Activated T-cell treated with anti-CD3 and anti-CD28 coated beads, Interleukin-2, amount 50 U/mL, for 1 hour (primary cell): ENCODE data around the gene FSTL4.

Experiments used
- DNase-seq: peaks from one replicate; pipeline ENCODE4 v3.0.0-alpha.2; 2020

FSTL4 gene

DNA sequence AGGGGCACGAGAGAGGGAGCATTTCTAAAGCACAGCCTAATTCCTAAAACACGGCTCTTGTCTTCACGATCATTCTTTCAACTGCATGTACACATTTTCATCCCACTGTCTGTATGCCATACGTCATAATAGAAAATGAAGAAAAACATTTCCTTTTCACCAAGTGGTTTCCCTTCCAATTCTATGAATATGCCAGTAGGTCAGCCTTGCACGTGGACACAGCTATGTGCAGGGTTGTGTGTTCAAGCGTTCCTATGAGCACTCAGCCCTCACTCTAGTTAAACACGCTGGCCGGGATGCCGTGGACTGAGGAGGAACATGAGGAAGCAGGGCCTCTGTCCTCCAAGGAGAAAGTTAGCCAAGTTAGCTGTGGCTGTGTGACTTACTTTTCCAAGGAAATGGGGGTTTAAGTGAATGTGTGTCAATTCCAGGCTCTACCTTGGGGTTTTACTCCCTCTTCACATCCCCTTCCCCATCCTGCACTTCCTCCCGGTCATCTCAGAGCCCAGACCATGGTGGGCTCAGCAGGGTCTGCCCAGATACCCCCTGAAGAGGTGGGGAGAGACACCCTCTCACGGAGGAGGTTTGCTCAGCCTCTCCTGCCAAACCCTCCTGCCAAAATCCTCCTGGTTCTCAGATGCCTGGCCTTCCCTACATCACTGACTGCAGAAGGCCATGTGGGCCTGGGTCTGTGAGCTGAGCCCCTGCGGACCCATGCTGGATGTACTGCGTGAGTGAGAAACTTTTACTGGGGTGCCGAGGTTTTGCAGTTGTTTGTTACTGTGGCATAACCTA, 230.6 kb downstream of the FSTL4 start:
- DNase-seq = no peak

DNA sequence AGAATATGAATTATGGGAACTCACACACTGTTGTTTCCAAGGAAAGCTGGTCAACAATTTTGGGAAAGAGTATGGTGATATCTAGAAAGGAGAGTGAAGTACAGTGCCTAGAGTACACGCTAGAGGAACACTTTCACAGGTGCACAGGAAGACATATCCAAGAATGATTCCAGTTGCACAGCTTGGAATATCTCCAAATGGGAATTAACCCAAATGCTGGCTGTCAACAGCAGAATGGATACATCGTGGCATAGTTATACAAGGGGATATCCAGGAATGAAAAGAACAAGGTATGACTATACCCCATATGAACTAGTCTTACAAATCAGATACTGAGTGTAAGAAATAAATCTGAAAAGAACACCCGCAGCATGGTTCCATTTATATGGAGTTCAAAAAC, 231.3 kb downstream of the FSTL4 start:
- DNase-seq = no peak

GRCh38 chr5:133377736-133378135, 234.6 kb downstream of the FSTL4 start:
- no peak for DNase-seq

GRCh38 chr5:133376986-133377385, 235.4 kb downstream of the FSTL4 start:
- no peak for DNase-seq

DNA sequence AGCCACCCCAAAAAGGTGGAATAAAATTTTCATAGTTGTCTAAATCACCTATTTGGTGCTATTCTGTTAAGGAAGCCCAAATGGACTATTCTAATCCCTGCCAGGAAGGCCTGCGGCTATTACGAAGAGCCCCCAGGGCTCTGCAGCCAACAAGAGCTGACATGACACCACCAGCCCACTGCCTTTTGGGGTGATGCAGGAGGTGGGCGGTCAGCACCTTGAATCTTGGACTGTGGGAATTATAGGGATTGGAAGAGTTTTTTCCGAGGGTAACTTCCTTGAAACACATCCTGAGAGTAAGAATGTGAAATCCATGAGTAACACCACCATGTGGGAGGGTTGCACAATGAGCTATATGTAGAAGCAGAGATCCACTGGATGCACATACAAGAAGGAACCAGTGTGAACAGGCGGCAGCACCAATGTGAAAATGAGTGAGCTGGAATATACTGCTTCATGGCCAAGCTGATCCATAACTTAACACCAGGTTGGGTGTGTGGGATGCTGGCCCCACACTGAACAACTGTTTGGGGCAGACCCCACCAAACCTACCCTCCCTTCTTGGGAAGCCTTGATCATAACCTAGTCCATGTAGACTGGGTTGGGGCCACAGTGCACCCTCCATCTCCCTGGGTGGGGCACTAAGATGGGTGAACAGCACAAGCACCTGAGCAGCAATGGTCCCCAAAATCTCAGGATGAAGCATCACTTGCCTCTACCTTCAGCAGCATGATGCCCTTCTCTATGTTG, 239.0 kb downstream of the FSTL4 start:
- no peak for DNase-seq

DNA sequence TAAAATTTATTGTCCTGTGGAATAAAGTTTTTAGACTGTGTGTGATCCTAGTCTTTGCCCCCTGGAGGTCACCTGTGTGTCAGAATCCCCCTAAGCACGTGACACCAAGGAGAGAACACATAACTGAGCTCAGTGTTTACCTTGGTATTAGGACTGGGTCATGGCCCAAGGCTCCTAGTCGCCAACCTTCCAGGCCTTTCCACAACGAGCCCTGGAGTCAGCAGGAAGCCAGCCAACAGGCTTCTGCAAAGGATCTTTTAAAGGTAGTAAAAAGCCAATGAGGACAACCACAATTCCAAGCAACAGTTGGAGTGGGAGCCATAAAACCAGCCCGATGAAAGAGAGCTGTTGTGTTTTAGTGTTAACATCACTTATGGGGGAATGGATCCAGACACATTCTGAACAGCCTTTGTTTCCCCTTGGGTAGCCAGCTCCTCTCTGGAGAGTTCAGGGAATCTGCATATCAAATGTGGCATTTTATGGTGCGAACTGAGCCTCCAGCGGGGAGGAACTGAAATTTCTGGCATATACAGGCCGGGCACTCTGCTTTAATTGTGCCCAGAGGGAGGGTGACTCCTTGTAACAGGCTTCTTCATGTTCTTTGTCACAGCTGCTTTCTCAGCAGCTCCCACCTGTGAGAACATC, 239.9 kb downstream of the FSTL4 start:
- no peak for DNase-seq

- no peak for DNase-seq
Measured at GRCh38 chr5:133371371-133372155, 240.8 kb downstream of the FSTL4 start.

GRCh38 chr5:133370904-133371303, 241.4 kb downstream of the FSTL4 start:
- no peak for DNase-seq

DNA sequence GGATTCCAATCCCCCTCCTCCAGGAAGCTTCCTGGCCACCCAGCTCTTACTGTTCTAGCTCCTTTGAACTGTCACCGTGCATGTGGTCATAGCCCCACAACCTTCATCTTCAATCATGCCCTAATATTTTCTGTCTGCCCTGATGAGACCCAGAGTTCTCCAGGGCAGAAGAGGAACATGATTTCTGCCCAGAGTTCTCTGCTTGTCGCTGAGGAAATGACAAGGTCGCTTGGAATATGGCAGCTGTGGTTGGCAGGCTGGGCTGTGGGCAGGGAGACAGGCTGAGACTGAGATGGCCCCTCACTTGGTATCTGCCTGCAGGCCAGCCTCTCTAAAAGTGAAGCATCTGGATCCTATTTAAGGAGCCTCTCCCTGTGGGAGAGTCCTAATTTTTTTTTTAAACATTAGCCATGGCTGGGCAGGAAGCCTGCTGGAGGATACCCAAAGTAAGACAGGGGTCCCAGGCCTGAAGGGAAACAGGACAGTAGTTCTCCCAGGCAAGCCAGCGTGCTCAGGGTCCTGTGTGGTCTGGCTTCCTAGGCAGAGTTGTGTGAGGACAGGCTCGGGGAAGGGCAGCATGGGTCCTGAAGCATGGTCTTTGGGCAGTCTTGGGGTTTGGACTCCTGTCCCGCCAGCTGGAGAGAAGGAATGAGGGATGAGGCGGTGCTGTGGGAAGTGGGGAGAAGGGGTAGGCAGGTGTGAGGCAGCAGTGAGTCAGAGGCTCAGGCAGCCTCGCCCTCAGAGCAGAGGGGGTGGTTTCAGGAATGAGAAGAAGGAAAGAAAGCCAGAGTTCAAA, 242.1 kb downstream of the FSTL4 start:
- no peak for DNase-seq

GRCh38 chr5:133368916-133369783, 243.2 kb downstream of the FSTL4 start:
- DNase-seq = no peak

- no peak for DNase-seq
Measured at GRCh38 chr5:133367984-133368383, 244.4 kb downstream of the FSTL4 start.

DNA sequence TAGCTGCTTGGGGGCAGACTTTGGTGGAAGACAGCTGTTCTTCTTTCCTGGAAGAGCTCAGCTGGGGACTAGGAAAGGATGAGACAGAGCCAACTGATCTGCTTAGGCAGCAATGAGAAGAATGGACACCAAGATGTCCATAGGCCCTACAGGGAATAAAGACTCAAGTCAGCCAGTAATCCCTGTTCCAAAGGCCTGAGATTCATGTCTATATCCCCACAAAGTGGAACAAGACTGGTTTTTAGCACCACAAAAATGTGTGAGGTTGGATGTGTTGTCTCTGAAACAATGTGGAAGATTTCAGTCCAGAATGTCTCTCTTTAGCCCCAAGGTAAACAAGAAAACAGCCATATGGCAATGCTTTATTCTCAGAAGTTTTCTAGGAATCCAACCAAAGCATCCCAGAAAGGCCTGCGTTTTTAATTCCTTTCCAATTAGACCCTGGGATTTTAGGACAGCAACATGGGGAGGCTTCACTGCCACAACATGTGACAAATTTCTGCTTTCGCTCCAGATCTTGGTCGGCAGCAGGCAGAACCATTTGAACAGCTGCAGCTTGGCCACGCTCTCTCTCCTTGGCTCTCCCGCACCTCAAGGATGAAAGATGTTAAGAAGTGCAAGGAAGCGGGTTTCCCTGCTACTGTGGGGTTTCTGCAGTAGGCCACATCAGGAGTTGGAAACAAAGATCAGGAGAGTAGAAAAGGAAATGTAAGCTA, 245.1 kb downstream of the FSTL4 start:
- no peak for DNase-seq

DNA sequence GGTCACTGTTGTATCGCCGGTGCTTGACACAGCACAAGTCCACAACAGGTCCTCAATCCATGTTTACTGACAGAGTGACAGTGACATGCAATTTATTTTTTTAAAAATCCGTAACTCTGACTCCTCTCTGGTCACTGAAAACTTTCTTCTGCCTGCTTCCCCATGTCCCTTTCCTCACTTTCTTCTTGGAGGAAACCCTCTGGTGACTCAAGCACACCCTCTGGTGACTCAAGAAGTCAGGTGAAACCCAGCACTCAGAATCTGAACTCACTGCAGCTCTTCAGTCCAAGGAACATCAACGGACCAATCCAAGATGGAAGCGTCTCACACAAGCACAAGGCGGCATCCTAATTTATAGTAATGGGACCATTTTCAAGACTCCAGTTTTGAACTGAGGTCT, 245.9 kb downstream of the FSTL4 start:
- no peak for DNase-seq

- no peak for DNase-seq
Measured at GRCh38 chr5:133365738-133366137, 246.6 kb downstream of the FSTL4 start.

DNA sequence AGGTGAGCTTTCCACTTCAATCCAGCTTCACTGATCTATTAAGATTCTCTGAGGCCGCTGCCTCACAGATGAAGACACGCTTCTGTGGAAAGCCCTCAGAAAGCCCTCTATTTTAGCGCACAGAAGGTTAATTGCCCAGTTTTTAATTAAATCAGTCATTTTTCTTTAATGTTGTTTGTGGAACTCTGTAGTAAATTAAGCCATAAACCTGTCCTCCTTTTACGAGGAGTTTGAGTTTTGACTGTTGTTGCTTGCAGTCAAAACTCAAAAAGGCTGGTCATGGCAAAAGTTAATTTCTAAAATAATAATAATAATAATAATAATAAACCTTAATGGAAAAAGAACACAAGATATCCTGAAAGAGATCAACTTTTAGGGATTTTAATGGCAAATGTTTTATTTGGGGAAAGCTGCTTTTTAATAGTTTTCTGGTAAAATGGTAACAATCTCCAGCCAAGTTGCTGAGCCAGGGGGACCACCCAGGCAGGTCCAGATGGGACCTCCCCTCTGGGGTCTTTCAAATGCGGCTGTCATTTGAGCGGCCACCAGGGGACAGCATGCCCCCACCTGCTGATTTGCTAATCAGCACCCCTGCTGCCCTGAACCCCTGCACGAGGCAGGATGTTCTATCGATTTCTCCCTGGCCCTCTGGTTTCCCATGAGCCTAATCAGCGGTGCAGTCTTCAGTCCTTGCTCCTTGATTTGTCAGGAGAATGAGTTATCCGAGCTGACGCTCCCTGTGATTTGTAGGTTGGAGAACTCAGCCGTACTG, 247.2 kb downstream of the FSTL4 start:
- DNase-seq = no peak

DNA sequence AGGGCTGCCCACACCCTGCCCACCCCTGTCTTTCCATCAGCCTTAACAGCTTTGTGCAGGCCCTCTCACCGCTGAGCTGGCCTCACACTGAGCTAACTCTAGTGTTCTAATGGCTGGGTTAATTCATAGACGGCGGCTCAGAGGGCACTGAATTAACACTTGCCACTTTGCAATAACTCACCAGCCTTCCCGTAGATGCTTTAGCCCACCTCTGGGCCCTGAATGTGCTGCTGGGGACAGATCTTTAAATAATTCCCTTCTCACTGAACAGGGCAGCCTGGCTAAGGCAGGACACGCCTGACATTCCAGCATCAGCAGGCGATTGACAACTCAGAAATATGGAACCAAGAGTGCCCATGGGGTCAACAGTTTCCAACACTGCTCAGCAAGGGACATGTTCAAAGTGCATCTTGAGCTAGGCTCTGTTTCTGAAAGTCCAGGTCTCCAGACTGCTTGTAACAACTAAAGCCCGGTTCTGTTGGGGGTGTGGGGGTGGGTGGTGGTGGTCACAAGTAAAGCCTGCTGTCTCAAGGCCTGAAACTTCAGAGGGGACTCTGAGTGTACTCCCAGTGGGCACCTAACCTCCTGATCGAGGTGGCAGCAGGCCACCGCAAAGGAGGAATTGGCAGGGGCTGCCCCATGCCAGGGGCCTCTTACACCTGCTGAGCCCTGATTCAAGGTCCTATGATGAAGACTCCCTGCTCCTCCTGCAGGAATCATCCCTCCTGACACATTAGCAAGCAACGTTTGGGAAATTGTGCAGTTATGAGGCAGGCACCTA, 248.3 kb downstream of the FSTL4 start:
- DNase-seq = no peak

DNA sequence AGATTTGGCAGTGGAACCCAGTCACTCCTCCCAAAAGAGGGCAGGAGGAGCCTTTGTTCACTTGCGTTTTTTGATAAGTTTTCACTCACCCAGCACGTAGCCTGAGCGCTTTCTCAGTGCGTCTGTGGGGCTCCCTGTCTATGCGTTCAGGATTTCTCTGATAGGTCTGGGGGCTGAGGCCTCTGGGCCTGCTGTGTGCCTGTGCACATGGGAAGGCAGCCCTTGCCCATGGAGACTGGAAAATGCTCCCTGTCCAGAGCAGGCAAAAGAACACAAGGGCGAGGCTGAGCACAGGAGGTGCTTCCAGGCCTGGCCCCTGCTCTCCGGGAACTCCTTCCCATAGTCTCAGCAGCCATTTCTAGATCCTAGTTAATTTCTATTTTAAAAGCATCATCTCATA, 249.9 kb downstream of the FSTL4 start:
- no peak for DNase-seq

- no peak for DNase-seq
Measured at GRCh38 chr5:133361922-133362321, 250.4 kb downstream of the FSTL4 start.
